Neutrophil (primary cell): ENCODE data around the gene COL2A1.

Experiments
- H3K27ac ChIP-seq: fragments of 200-600 bp; sonication (generic); 2 replicates; pipeline ENCODE4 v1.5.1; 2016; ENCODE audit warnings: mild to moderate bottlenecking, moderate library complexity
- H3K27me3 ChIP-seq: fragments of 200-600 bp; sonication (generic); 2 replicates; pipeline ENCODE4 v1.6.0; 2016; ENCODE audit warnings: mild to moderate bottlenecking
- H3K36me3 ChIP-seq: fragments of 200-600 bp; sonication (generic); 2 replicates; pipeline ENCODE4 v1.5.1; 2017
- H3K4me1 ChIP-seq, 2 experiments: fragments of 200-600 bp in 1 of 2; sonication (generic) in 1 of 2; 1 replicate in 1 of 2; 2 replicates in 1 of 2; pipeline versions ENCODE4 v1.5.1 to v1.6.1; 2013 to 2016; ENCODE audit warnings: low read depth in 1 of 2, low read length in 1 of 2, mild to moderate bottlenecking in 1 of 2, moderate library complexity in 1 of 2; ENCODE audit not compliant: control insufficient read depth in 1 of 2, insufficient read depth in 1 of 2
- H3K4me3 ChIP-seq, 2 experiments: fragments of 200-600 bp in 1 of 2; sonication (generic) in 1 of 2; 1 replicate in 1 of 2; 2 replicates in 1 of 2; pipeline ENCODE4 v1.5.1; 2013 to 2016; ENCODE audit warnings: low read depth in 1 of 2, low read length in 1 of 2, mild to moderate bottlenecking in 1 of 2, moderate library complexity in 1 of 2
- H3K9me3 ChIP-seq: fragments of 200-600 bp; sonication (generic); 2 replicates; pipeline ENCODE4 v1.5.1; 2016
- CTCF ChIP-seq: fragments of 200-600 bp; sonication (generic); IDR thresholded peaks from 2 replicates; pipeline ENCODE4 v1.5.1; 2016; ENCODE audit warnings: antibody characterized with exemption

Gene COL2A1

GRCh38 chr12:48034835-48035805, 30.8 kb upstream of the COL2A1 start:
- Histone ChIP-seq H3K27ac (no peak overlapping the region), H3K4me3 (no peak overlapping the region), H3K27me3 (no peaks in the 10 kb centered on the region), H3K36me3 (no peaks in the 10 kb centered on the region), H3K4me1 (no peaks in the 10 kb centered on the region), H3K9me3 (no peaks in the 10 kb centered on the region)
- no peak for TF ChIP-seq CTCF

- no peak overlapping the region for H3K27ac ChIP-seq
- H3K27me3 ChIP-seq, result no peaks in the 10 kb centered on the region
- H3K4me1 ChIP-seq, result no peaks in the 10 kb centered on the region
- no peaks in the 10 kb centered on the region for H3K36me3 ChIP-seq
- no peak for TF ChIP-seq CTCF
- no peak overlapping the region for H3K4me3 ChIP-seq
- no peaks in the 10 kb centered on the region for H3K9me3 ChIP-seq
Observed at GRCh38 chr12:48033451-48033850, 29.2 kb upstream of the COL2A1 start.

- H3K4me1 ChIP-seq, result no peaks in the 10 kb centered on the region
- no peaks in the 10 kb centered on the region for H3K36me3 ChIP-seq
- H3K27me3 ChIP-seq, result no peaks in the 10 kb centered on the region
- H3K4me3 ChIP-seq, result no peak overlapping the region
- H3K9me3 ChIP-seq, result no peaks in the 10 kb centered on the region
- no peak for TF ChIP-seq CTCF
- H3K27ac ChIP-seq, result no peak overlapping the region
Observed at GRCh38 chr12:48032597-48032996, 28.3 kb upstream of the COL2A1 start.

- Histone ChIP-seq H3K27ac (no peak overlapping the region), H3K36me3 (no peaks in the 10 kb centered on the region), H3K27me3 (no peaks in the 10 kb centered on the region), H3K4me3 (no peak overlapping the region), H3K9me3 (no peaks in the 10 kb centered on the region), H3K4me1 (no peaks in the 10 kb centered on the region)
- no peak for TF ChIP-seq CTCF
Observed at GRCh38 chr12:48031135-48031960, 27.1 kb upstream of the COL2A1 start.

GRCh38 chr12:48030173-48030650, 25.9 kb upstream of the COL2A1 start:
- Histone ChIP-seq H3K27ac (no peak overlapping the region), H3K4me3 (no peak overlapping the region), H3K9me3 (no peaks in the 10 kb centered on the region), H3K27me3 (no peaks in the 10 kb centered on the region), H3K36me3 (no peaks in the 10 kb centered on the region), H3K4me1 (no peaks in the 10 kb centered on the region)
- TF ChIP-seq CTCF, result no peak
